ENCODE results near the gene SORBS1.

Gene SORBS1

GRCh38 chr10:95324436-95325268, 236.5 kb downstream of the SORBS1 start:
- TF ChIP-seq CTCF (conservative IDR thresholded peaks at IDR 0.05), result no peak
- H3K27ac ChIP-seq, result no peak overlapping the region

- H3K27ac ChIP-seq, result no peak overlapping the region
- no peak for TF ChIP-seq CTCF (conservative IDR thresholded peaks at IDR 0.05)
Measured at GRCh38 chr10:95321554-95322301, 239.4 kb downstream of the SORBS1 start.

- TF ChIP-seq CTCF (conservative IDR thresholded peaks at IDR 0.05), result no peak
Measured at GRCh38 chr10:95319239-95319638, 241.9 kb downstream of the SORBS1 start.

GRCh38 chr10:95315509-95315908, 245.7 kb downstream of the SORBS1 start:
- H3K27ac ChIP-seq, result no peak overlapping the region
- no peak for TF ChIP-seq CTCF (conservative IDR thresholded peaks at IDR 0.05)

More at GRCh38 chr10:95319239-95319638, 241.9 kb downstream of the SORBS1 start:
- H3K27ac ChIP-seq, result no peak overlapping the region

- no peak for TF ChIP-seq CTCF (conservative IDR thresholded peaks at IDR 0.05)
- no peak overlapping the region for H3K27ac ChIP-seq
Measured at GRCh38 chr10:95314192-95314918, 246.8 kb downstream of the SORBS1 start.

GRCh38 chr10:95312986-95313495, 248.1 kb downstream of the SORBS1 start:
- TF ChIP-seq CTCF (conservative IDR thresholded peaks at IDR 0.05), result no peak
- H3K27ac ChIP-seq, result no peak overlapping the region

GRCh38 chr10:95312257-95312656, 248.9 kb downstream of the SORBS1 start:
- H3K27ac ChIP-seq, result no peak overlapping the region
- no peak for TF ChIP-seq CTCF (conservative IDR thresholded peaks at IDR 0.05)
